GM21786 (cell line): ENCODE data around the gene ZDHHC14.

Source experiments
- ATAC-seq: cut with Tn5 transposase; IDR thresholded peaks from one replicate; pipeline ENCODE4 v1.9.1; 2021; ENCODE audit not compliant: unreplicated experiment

Gene ZDHHC14

GRCh38 chr6:157513619-157514485 lies 132.9 kb downstream of the ZDHHC14 start:
- ATAC-seq, result no peak

GRCh38 chr6:157514659-157515496 lies 133.9 kb downstream of the ZDHHC14 start:
- no peak for ATAC-seq

GRCh38 chr6:157516319-157517026 lies 135.5 kb downstream of the ZDHHC14 start:
- no peak for ATAC-seq

GRCh38 chr6:157517601-157518359 lies 136.8 kb downstream of the ZDHHC14 start:
- no peak for ATAC-seq

GRCh38 chr6:157518397-157519250 lies 137.6 kb downstream of the ZDHHC14 start:
- ATAC-seq, result no peak

GRCh38 chr6:157519255-157520116 lies 138.5 kb downstream of the ZDHHC14 start:
- no peak for ATAC-seq

- no peak for ATAC-seq
Measured at GRCh38 chr6:157520117-157520406, 139.1 kb downstream of the ZDHHC14 start.

- no peak for ATAC-seq
Measured at GRCh38 chr6:157520596-157521361, 139.8 kb downstream of the ZDHHC14 start.

GRCh38 chr6:157521362-157522335 lies 140.7 kb downstream of the ZDHHC14 start:
- no peak for ATAC-seq

- ATAC-seq, result no peak
Measured at GRCh38 chr6:157522472-157522871, 141.5 kb downstream of the ZDHHC14 start.

- no peak for ATAC-seq
Measured at GRCh38 chr6:157524735-157525134, 143.7 kb downstream of the ZDHHC14 start.

- no peak for ATAC-seq
Measured at GRCh38 chr6:157525292-157525889, 144.4 kb downstream of the ZDHHC14 start.

GRCh38 chr6:157525918-157526425 lies 145.0 kb downstream of the ZDHHC14 start:
- ATAC-seq, result no peak

- peak; percentile 90 for ATAC-seq
Measured at GRCh38 chr6:157527471-157527907, 146.5 kb downstream of the ZDHHC14 start.

GRCh38 chr6:157528931-157529653 lies 148.1 kb downstream of the ZDHHC14 start:
- ATAC-seq, result no peak

- ATAC-seq, result no peak
Measured at GRCh38 chr6:157529654-157530039, 148.7 kb downstream of the ZDHHC14 start.
